ENCODE measurements around the gene NHERF1. TPM values are rescaled to one million over a fixed set of nuclear protein-coding genes. Genes with fewer than 3 reads are reported as not detected.
A peak's percentile ranks its signal among the peaks of the same experiment; 100 is the strongest.

NHERF1 gene
- total RNA-seq, 2 experiments from 2014 or later = 241 to 244 TPM

DNA sequence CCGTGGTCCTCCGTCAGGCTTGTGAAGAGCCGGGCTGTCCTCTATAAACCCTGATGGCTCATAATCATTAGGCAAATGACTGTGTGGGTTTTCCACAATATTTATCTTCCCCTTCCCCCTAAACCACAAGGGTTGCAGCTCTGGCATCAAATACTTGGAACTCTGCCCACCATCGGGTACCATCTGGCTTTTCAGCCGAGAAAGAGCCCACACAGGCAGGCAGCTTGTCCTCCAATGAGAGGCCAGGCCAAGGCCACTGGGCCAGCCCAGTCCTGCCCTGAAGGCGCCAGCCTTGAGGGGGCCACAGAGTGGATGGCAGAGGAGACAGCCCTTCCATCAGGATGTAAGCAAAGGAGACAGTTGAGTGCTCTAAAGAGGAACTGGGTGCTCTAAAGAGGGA lies 59.5 kb downstream of the NHERF1 start:
- Mint-ChIP-seq H3K27me3 (no peaks in the 10 kb centered on the region), H3K4me1 (no peaks in the 10 kb centered on the region), H3K36me3 (peaks cover 1% of the 10 kb centered on the region), H3K27ac (no peak overlapping the region), H3K9me3 (no peaks in the 10 kb centered on the region), H3K4me3 (no peak overlapping the region)
- no peak for DNase-seq
- POLR2A ChIA-PET = no interaction called here
- ATAC-seq (ENCODE audit: low read depth) = no peak

DNA sequence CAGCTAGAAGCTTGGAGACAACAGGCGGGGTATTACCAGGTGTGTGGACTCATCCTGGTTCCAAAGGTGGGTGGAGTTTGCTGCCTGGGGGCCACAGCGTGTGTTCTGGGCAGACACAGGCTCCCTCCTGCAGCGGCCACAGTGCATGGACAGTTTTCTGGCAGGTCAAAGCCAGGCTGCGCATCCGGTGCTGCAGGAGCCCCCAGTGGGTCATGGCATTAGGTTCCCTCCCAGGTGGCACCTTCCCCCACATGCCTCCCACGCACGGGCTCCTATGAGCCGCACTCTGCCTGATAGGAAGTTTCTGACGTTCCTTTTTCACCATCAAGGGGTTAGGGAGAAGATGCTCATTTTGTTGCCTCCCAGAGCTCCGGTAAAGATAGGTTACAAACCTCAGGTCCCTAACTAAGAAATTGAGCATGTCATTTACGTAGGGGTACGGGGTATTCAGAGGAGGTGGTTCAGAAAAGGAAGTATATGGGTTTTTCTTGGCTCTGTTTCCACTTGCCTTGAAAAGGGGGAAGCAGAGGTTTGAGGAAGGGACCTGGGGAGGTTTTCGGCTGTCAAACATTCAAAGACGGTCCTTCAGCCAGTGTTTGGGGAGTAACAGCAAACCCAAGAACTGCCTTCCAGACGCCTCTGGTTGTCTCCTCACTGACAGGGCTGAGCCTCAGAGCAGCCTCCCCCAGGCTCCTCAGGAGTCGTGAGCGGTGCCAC lies 60.4 kb downstream of the NHERF1 start:
- peaks cover 1% of the 10 kb centered on the region for H3K36me3 Mint-ChIP-seq

DNA sequence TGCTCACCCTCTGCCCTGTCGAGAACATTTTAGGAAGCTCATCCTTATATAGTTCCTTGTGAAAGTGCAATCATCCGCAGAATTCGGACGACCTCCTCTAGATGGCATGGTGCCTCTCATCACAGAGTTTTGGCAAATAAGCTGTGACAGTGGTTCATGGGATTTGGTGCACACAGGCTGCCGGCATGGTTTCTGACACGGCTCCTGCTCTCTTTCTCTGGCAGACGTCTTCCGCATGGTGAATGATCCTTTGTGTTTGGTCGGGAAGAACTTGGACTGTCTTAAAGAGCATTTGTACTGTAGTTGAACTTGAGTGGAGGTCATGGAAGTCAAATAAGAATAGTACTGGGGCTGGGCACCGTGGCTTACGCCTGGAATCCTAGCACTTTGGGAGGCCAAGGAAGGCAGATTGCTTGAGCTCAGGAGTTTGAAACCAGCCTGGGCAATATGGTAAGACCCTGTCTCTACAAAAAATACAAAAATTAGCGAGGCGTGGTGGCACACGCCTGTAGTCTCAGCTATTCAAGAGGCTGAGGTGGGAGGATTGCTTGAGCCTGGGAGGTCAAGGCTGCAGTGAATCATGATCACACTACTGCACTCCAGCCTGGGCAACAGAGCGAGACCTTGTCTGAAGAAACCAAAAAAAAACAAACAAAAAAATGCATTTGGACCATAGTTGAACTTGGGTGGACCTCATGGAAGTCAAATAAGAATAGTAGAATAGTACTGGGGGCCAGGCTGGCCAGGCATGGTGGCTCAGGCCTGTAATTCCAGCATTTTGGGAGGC lies 62.5 kb downstream of the NHERF1 start:
- ATAC-seq (ENCODE audit: low read depth) (no peak), DNase-seq (no peak)
- Mint-ChIP-seq H3K27ac (no peak overlapping the region), H3K9me3 (no peaks in the 10 kb centered on the region), H3K36me3 (peaks cover 1% of the 10 kb centered on the region), H3K27me3 (no peaks in the 10 kb centered on the region), H3K4me3 (no peak overlapping the region), H3K4me1 (no peaks in the 10 kb centered on the region)
- POLR2A ChIA-PET = no interaction called here

More for the DNA sequence above, 60.4 kb downstream of the NHERF1 start:
- H3K27me3 Mint-ChIP-seq = no peaks in the 10 kb centered on the region
- no peaks in the 10 kb centered on the region for H3K4me1 Mint-ChIP-seq
- ATAC-seq (ENCODE audit: low read depth) (no peak), DNase-seq (no peak)
- no peak overlapping the region for H3K27ac Mint-ChIP-seq
- no peaks in the 10 kb centered on the region for H3K9me3 Mint-ChIP-seq
- H3K4me3 Mint-ChIP-seq = no peak overlapping the region
- POLR2A ChIA-PET = no interaction called here

DNA sequence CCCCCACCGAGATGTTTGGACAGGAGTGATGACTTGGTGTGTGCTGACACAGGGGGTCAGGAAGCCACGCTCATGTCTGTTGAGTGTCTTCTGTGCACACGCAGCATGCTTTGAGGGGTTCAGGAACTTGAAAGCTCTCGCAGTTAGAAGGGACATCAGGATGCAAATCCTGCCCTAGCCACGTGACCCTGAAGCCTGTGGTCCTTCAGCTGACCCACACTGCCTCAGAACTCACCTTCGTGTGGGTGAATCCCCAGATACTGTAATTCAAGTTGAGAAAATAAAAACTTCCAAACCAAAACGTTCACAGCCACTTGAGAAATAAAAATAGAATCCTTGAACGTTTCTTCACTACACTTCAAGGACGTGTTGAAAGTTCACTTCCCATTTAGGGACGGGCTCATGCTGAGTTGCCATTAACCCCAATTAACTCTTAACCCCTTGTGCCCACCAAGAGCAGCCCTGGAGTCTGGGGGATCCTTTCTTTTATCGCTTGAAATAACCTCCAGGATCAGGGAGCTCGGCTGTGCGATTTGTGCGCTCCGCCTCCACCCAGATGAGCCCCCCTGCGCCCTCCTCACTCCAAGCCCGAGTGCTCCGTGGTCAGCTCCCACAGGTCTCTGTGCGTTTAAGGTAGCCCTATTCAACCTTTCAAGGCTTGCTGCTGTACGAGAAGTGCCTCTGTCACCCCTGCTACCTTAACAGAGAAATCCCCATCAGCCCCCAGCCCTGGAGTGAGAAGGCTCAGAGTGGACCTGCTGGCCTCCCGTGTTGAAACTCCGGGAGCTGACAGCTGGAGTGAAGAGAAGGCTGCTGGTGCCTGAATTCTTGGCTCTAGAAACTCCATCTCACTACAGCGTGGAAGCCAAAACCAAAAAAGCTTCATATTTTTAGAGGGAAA lies 63.9 kb downstream of the NHERF1 start:
- Mint-ChIP-seq H3K27me3 (no peaks in the 10 kb centered on the region), H3K36me3 (peaks cover 1% of the 10 kb centered on the region), H3K4me3 (no peak overlapping the region), H3K9me3 (no peaks in the 10 kb centered on the region), H3K27ac (no peak overlapping the region), H3K4me1 (peaks cover 2% of the 10 kb centered on the region)
- POLR2A ChIA-PET = no interaction called here
- DNase-seq = no peak
- no peak for ATAC-seq (ENCODE audit: low read depth)

DNA sequence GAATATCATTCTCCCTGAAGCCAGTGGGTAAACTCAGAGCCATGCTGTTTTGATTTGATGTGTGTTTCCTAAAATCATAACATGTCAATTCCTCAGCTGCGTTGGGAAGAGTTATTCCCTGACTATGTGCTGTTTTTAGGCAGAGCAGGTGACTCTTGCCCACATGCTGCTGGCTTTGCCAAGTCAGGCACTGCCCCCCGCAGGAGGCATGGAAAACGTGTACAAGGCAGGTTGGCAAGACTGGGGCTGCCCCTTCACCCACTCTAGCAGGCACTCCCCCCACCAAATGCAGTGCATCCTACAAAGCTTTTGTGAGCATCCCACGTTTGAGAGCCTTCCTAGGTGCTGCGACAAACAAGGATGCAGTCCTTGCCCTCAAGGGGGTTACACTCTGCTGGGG lies 66.0 kb downstream of the NHERF1 start:
- H3K4me3 Mint-ChIP-seq = no peak overlapping the region
- peaks cover 1% of the 10 kb centered on the region for H3K36me3 Mint-ChIP-seq
- DNase-seq (no peak), ATAC-seq (ENCODE audit: low read depth) (no peak)
- POLR2A ChIA-PET = no interaction called here
- no peak overlapping the region for H3K27ac Mint-ChIP-seq
- peaks cover 2% of the 10 kb centered on the region for H3K4me1 Mint-ChIP-seq
- no peaks in the 10 kb centered on the region for H3K27me3 Mint-ChIP-seq
- no peaks in the 10 kb centered on the region for H3K9me3 Mint-ChIP-seq

DNA sequence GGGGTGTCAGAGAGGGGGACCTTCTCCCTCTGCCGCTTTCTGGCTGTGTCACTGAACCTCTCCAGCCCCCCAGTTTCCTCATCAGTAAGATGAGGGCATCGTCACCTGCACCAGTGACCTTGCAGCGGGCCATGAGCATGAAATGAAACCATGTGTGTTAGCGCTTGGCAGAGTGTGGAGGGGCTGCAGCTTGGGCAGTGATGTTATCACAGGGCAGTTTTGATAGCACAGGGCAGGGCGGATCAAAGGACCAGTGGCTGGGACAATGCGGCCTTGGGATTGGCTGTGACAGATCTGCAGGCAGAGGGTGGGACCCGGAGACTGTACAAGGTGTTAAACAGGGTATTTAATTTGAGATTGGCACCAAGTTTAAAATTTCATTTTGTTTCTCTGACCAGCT lies 66.6 kb downstream of the NHERF1 start:
- Mint-ChIP-seq H3K36me3 (peaks cover under 1% of the 10 kb centered on the region), H3K4me1 (peaks cover 2% of the 10 kb centered on the region), H3K27me3 (no peaks in the 10 kb centered on the region), H3K27ac (no peak overlapping the region), H3K9me3 (no peaks in the 10 kb centered on the region), H3K4me3 (no peak overlapping the region)
- no peak for ATAC-seq (ENCODE audit: low read depth)
- DNase-seq = no peak
- POLR2A ChIA-PET = no interaction called here

DNA sequence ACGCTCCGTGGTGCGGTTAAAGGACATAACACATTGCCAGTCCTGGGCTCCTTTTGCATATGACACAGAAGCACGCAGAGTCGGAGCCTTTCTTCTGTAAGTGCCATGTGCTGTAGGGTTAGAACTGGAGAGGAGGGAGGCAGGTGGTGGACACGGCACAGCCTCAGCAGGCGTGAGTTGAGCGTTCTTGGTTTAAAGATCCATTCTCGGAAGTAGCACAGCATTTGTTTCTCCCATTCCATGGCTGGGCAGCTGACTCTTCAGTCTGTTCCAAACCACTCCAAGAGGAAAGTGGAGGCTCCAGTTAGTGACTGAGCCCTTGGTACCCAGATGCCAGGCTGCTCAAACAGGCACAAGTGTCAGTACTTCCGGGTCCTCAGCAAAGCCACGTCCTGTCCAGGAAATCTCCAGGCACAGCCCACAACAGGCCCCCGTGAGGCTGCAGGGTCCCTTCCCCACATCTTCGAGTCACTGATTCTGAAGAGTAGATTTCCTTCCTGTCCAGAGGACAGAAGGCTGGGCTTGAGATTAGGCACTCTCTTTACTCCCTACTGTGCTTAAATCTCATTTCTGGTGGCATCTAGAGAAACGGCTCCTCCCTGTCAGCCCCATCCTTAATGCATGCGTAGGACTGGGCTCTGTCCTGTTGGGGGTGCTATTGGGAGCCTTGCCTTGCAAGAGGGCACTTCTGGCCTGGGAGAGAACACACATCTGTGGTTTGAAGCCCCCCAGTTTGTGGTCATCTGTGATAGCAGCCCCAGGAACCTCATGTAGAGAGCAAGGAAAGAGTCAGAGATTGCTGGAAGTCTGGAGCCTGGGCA lies 67.3 kb downstream of the NHERF1 start:
- H3K27me3 Mint-ChIP-seq = no peaks in the 10 kb centered on the region
- POLR2A ChIA-PET = no interaction called here
- no peaks in the 10 kb centered on the region for H3K9me3 Mint-ChIP-seq
- H3K36me3 Mint-ChIP-seq = no peaks in the 10 kb centered on the region
- DNase-seq = no peak
- no peak for ATAC-seq (ENCODE audit: low read depth)
- no peak overlapping the region for H3K27ac Mint-ChIP-seq
- peaks cover 2% of the 10 kb centered on the region for H3K4me1 Mint-ChIP-seq
- no peak overlapping the region for H3K4me3 Mint-ChIP-seq

DNA sequence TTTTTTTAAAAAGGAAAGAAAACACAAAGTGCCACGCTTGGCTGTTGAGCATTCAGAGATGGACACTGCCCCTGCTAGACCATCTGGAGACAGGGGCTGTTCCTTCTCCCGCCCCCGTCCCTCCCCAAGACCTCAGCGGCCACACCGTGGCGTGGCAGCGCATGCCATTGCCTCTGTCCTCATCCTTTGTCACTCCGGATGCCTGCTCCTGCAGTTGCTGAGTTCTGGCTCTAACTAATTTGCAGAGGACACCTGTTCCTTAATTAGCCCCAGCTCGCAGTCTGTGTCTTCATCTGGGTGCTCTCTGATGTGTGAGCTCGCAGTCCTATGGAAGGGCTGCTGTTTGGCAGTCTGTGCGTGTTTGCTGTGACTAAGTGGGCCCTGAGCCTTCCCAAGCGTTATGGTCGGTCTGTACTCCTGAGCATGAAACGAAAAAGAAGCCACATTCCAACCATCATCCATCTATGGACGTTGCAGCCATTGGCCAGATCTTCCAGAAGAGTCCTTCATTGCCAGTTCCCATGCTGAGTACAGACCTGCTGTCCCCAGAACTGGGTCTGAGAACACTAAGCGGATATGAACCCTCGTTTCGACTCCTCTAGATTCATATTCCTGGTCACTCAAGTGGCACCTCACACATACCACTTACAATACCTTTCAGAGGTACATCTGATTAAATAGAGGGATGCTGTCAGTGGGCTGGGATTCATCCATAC lies 68.6 kb downstream of the NHERF1 start:
- Mint-ChIP-seq H3K36me3 (no peaks in the 10 kb centered on the region), H3K4me3 (no peak overlapping the region), H3K27ac (no peak overlapping the region), H3K4me1 (peaks cover 2% of the 10 kb centered on the region), H3K27me3 (no peaks in the 10 kb centered on the region), H3K9me3 (no peaks in the 10 kb centered on the region)
- DNase-seq (no peak), ATAC-seq (ENCODE audit: low read depth) (no peak)
- POLR2A ChIA-PET = no interaction called here

DNA sequence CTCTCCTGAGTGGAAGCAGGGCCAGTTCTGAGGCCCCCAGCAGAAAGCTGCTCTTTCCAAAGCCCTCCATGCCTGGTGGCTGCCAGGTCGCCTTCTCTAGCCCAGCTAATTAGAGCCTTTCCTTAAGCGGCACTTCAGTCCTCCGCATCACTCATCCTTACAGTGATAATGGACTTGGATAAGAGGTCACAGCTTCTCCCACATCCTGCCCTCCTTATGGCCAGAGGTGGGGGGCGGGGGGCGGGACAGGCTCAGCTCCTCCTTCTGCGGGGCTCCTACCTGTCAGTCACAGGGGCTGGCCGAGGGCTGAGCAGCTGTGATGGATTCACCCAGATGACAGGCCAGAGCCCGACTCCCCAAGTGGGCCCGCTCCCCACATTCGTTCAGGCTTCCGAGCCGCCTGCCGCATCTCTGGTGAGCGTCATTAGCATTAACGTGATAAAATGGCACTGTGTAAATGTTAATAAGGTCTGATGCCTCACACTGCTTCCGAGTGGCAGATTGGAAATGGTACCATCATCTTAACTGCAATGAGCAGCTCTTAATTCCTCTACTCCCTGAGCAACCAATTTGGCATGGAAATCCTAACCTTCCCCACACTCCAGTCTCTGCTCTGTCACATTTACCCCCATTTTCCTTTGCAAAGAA lies 70.0 kb downstream of the NHERF1 start:
- Mint-ChIP-seq H3K4me1 (peaks cover 2% of the 10 kb centered on the region), H3K4me3 (no peak overlapping the region), H3K9me3 (no peaks in the 10 kb centered on the region), H3K36me3 (no peaks in the 10 kb centered on the region), H3K27ac (no peak overlapping the region), H3K27me3 (no peaks in the 10 kb centered on the region)
- no peak for ATAC-seq (ENCODE audit: low read depth)
- DNase-seq = no peak
- POLR2A ChIA-PET = no interaction called here

Small RNA genes within 50 kb of the gene (microRNA-seq; reads per million reads assigned to microRNA genes)
- 73.0 reads per million, percentile 51 among the genes with 10 or more reads in this experiment for gene MIR3615

Other genes starting within 250 kb of the NHERF1 start
- gene CD300LB, start 217.2 kb upstream of the NHERF1 start, total RNA-seq = not detected
- gene CD300C, start 202.5 kb upstream of the NHERF1 start, total RNA-seq = under 1 TPM; 0.45 to 0.61 TPM
- not detected for gene CD300H, start 181.1 kb upstream of the NHERF1 start, total RNA-seq
- gene CD300LD, start 156.3 kb upstream of the NHERF1 start, total RNA-seq = not detected
- not detected for gene CD300E, start 124.9 kb upstream of the NHERF1 start, total RNA-seq
- gene CD300LF, start 35.7 kb upstream of the NHERF1 start, total RNA-seq = under 1 TPM in 1 of 2 experiments, not detected in 1; 0.25 TPM
- 10 to 100 TPM; 24.7 to 27.5 TPM for gene RAB37, start 11.4 kb upstream of the NHERF1 start, total RNA-seq
- 10 to 100 TPM; 37.6 to 42.1 TPM for gene NAT9, start 27.7 kb downstream of the NHERF1 start, total RNA-seq
- under 1 TPM in 1 of 2 experiments, not detected in 1; 0.17 TPM for gene GRIN2C, start 111.3 kb downstream of the NHERF1 start, total RNA-seq
- 10 to 100 TPM; 25.4 to 30.8 TPM for gene FDXR, start 124.4 kb downstream of the NHERF1 start, total RNA-seq
- gene FADS6, start 145.0 kb downstream of the NHERF1 start, total RNA-seq = not detected
- not detected for gene USH1G, start 174.6 kb downstream of the NHERF1 start, total RNA-seq
- gene OTOP2, start 175.6 kb downstream of the NHERF1 start, total RNA-seq = not detected
- not detected for gene OTOP3, start 187.3 kb downstream of the NHERF1 start, total RNA-seq
- 1 to 10 TPM; 3.6 to 3.9 TPM for gene HID1, start 224.1 kb downstream of the NHERF1 start, total RNA-seq
- gene CDR2L, start 239.0 kb downstream of the NHERF1 start, total RNA-seq = under 1 TPM; 0.11 to 0.14 TPM